Measurements from ENCODE around the gene TOM1L1. TPM values are rescaled to one million over a fixed set of nuclear protein-coding genes. Genes with fewer than 3 reads are reported as not detected.
A peak's percentile ranks its signal among the peaks of the same experiment; 100 is the strongest.

Gene TOM1L1
- total RNA-seq, 5 donors from 2014 or later (not counting 1 experiment from before 2014, with no cell fraction given) = 0.26 to 0.67 (median 0.49) TPM; not detected in 1

- peaks cover 0 to 17% (median 11%) of the 10 kb centered on the region in 3 donors for H3K4me1 Mint-ChIP-seq
- no peak for DNase-seq
- Histone ChIP-seq H3K4me1 (ENCODE audit: control insufficient read depth in 1 of 2, extremely low read depth in 1 of 2, insufficient read depth in 2 of 2, low read length in 2 of 2) (peaks cover 0 to 10% of the 10 kb centered on the region in 2 experiments), H3K36me3 (ENCODE audit: control insufficient read depth in 2 of 2, extremely low read depth in 1 of 2, insufficient read depth in 1 of 2, low read length in 1 of 2) (no peaks in the 10 kb centered on the region), H3K9me3 (no peaks in the 10 kb centered on the region), H3K27me3 (replicated peaks in 1 of 2; ENCODE audit: control insufficient read depth in 2 of 2, extremely low read depth in 1 of 2, insufficient read depth in 2 of 2, low read length in 1 of 2) (peaks cover 2 to 22% of the 10 kb centered on the region in 2 experiments), H3K27ac (ENCODE audit: low read length) (no peak overlapping the region), H3K4me3 (ENCODE audit: control insufficient read depth in 1 of 2, extremely low read depth in 1 of 2, low read length in 1 of 2) (no peak overlapping the region)
- no peaks in the 10 kb centered on the region for H3K36me3 Mint-ChIP-seq
- H3K4me3 Mint-ChIP-seq = no peak overlapping the region
- CTCF ChIA-PET = no interaction called here
- peak overlapping the region in 1 of 2 donors; percentile 37 for H3K27ac Mint-ChIP-seq
- 75% methylated on average over 3 of the region's 5 CpGs for WGBS (ENCODE audit: insufficient coverage)
- ATAC-seq (replicated peaks in 1 of 4) = no peak
- H3K9me3 Mint-ChIP-seq = no peaks in the 10 kb centered on the region
- peaks cover 22 to 37% of the 10 kb centered on the region in 2 donors for H3K27me3 Mint-ChIP-seq
- POLR2A ChIA-PET = no interaction called here
These were observed 2.0 kb downstream of the TOM1L1 start for GRCh38 chr17:54902611-54903010.

- peaks cover 2 to 22% of the 10 kb centered on the region in 2 experiments for H3K27me3 ChIP-seq (replicated peaks in 1 of 2; ENCODE audit: control insufficient read depth in 2 of 2, extremely low read depth in 1 of 2, insufficient read depth in 2 of 2, low read length in 1 of 2)
- Mint-ChIP-seq H3K27me3 (peaks cover 16 to 30% of the 10 kb centered on the region in 2 donors), H3K36me3 (no peaks in the 10 kb centered on the region), H3K4me1 (peaks cover 0 to 17% (median 11%) of the 10 kb centered on the region in 3 donors), H3K9me3 (no peaks in the 10 kb centered on the region), H3K27ac (no peak overlapping the region), H3K4me3 (no peak overlapping the region)
- no peaks in the 10 kb centered on the region for H3K36me3 ChIP-seq (ENCODE audit: control insufficient read depth in 2 of 2, extremely low read depth in 1 of 2, insufficient read depth in 1 of 2, low read length in 1 of 2)
- WGBS (ENCODE audit: insufficient coverage) = 100% methylated on average over 1 of the region's 1 CpG
- H3K4me3 ChIP-seq (ENCODE audit: control insufficient read depth in 1 of 2, extremely low read depth in 1 of 2, low read length in 1 of 2) = no peak overlapping the region
- CTCF ChIA-PET = interaction anchor here in 1 of 2 donors (0.8 kb wide), 1 partner anchor 9 kb away, joined by 4 read pairs; no protein-coding TSS in a partner anchor
- H3K9me3 ChIP-seq = no peaks in the 10 kb centered on the region
- ATAC-seq (replicated peaks in 1 of 4) = no peak
- POLR2A ChIA-PET = no interaction called here
- H3K4me1 ChIP-seq (ENCODE audit: control insufficient read depth in 1 of 2, extremely low read depth in 1 of 2, insufficient read depth in 2 of 2, low read length in 2 of 2) = peaks cover 0 to 10% of the 10 kb centered on the region in 2 experiments
- no peak overlapping the region for H3K27ac ChIP-seq (ENCODE audit: low read length)
- DNase-seq = no peak
These were observed 2.7 kb downstream of the TOM1L1 start for GRCh38 chr17:54903375-54903774.

DNA sequence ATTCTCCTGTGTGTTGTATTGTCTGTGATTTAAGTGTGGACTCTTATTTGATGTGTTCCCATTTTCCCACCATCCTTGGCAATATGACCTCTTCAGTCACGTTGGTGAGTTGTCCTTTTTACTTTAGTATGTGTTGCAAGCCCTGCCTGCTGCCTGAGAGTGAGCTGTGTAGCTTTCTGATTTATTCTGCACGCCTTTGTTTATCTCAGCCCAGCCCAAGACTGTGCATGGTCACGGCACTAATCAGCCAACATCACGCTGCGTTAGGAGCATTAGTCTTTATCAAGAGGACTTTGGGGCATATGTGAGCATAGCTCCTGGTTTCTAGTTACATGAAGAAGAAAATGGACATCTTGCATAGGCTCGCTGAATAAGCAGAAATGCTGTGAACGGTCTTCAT, 6.0 kb downstream of the TOM1L1 start:
- WGBS (ENCODE audit: insufficient coverage) = 98% methylated on average over 4 of the region's 7 CpGs
- H3K4me3 ChIP-seq (ENCODE audit: control insufficient read depth in 1 of 2, extremely low read depth in 1 of 2, low read length in 1 of 2) = no peak overlapping the region
- Mint-ChIP-seq H3K27ac (no peak overlapping the region), H3K9me3 (no peaks in the 10 kb centered on the region), H3K4me3 (no peak overlapping the region), H3K36me3 (no peaks in the 10 kb centered on the region), H3K27me3 (peaks cover 0 to 7% of the 10 kb centered on the region in 2 donors), H3K4me1 (no peaks in the 10 kb centered on the region)
- no peaks in the 10 kb centered on the region for H3K36me3 ChIP-seq (ENCODE audit: control insufficient read depth in 2 of 2, extremely low read depth in 1 of 2, insufficient read depth in 1 of 2, low read length in 1 of 2)
- POLR2A ChIA-PET = no interaction called here
- no peaks in the 10 kb centered on the region for H3K9me3 ChIP-seq
- DNase-seq (no peak), ATAC-seq (replicated peaks in 1 of 4) (no peak)
- CTCF ChIA-PET = no interaction called here
- no peak overlapping the region for H3K27ac ChIP-seq (ENCODE audit: low read length)
- no peaks in the 10 kb centered on the region for H3K4me1 ChIP-seq (ENCODE audit: control insufficient read depth in 1 of 2, extremely low read depth in 1 of 2, insufficient read depth in 2 of 2, low read length in 2 of 2)
- peaks cover 2 to 4% of the 10 kb centered on the region in 2 experiments for H3K27me3 ChIP-seq (replicated peaks in 1 of 2; ENCODE audit: control insufficient read depth in 2 of 2, extremely low read depth in 1 of 2, insufficient read depth in 2 of 2, low read length in 1 of 2)

- no peak overlapping the region for H3K4me3 Mint-ChIP-seq
These were observed 6.7 kb downstream of the TOM1L1 start for GRCh38 chr17:54907376-54907775.

GRCh38 chr17:54909766-54910165, 9.1 kb downstream of the TOM1L1 start:
- ATAC-seq (replicated peaks in 1 of 4) (no peak), DNase-seq (no peak)
- Histone ChIP-seq H3K27ac (ENCODE audit: low read length) (no peak overlapping the region), H3K9me3 (no peaks in the 10 kb centered on the region), H3K4me1 (ENCODE audit: control insufficient read depth in 1 of 2, extremely low read depth in 1 of 2, insufficient read depth in 2 of 2, low read length in 2 of 2) (no peaks in the 10 kb centered on the region), H3K27me3 (replicated peaks in 1 of 2; ENCODE audit: control insufficient read depth in 2 of 2, extremely low read depth in 1 of 2, insufficient read depth in 2 of 2, low read length in 1 of 2) (no peaks in the 10 kb centered on the region), H3K4me3 (ENCODE audit: control insufficient read depth in 1 of 2, extremely low read depth in 1 of 2, low read length in 1 of 2) (no peak overlapping the region), H3K36me3 (ENCODE audit: control insufficient read depth in 2 of 2, extremely low read depth in 1 of 2, insufficient read depth in 1 of 2, low read length in 1 of 2) (no peaks in the 10 kb centered on the region)
- Mint-ChIP-seq H3K36me3 (no peaks in the 10 kb centered on the region), H3K27ac (no peak overlapping the region), H3K27me3 (no peaks in the 10 kb centered on the region), H3K4me1 (no peaks in the 10 kb centered on the region), H3K4me3 (no peak overlapping the region), H3K9me3 (no peaks in the 10 kb centered on the region)
- WGBS (ENCODE audit: insufficient coverage) = 50% methylated on average over 1 of the region's 2 CpGs
- ChIA-PET CTCF (no interaction called here), POLR2A (no interaction called here)

More at GRCh38 chr17:54907376-54907775, 6.7 kb downstream of the TOM1L1 start:
- Histone ChIP-seq H3K4me1 (ENCODE audit: control insufficient read depth in 1 of 2, extremely low read depth in 1 of 2, insufficient read depth in 2 of 2, low read length in 2 of 2) (no peaks in the 10 kb centered on the region), H3K9me3 (no peaks in the 10 kb centered on the region), H3K27ac (ENCODE audit: low read length) (no peak overlapping the region), H3K27me3 (replicated peaks in 1 of 2; ENCODE audit: control insufficient read depth in 2 of 2, extremely low read depth in 1 of 2, insufficient read depth in 2 of 2, low read length in 1 of 2) (peaks cover 0 to 2% of the 10 kb centered on the region in 2 experiments), H3K36me3 (ENCODE audit: control insufficient read depth in 2 of 2, extremely low read depth in 1 of 2, insufficient read depth in 1 of 2, low read length in 1 of 2) (no peaks in the 10 kb centered on the region), H3K4me3 (ENCODE audit: control insufficient read depth in 1 of 2, extremely low read depth in 1 of 2, low read length in 1 of 2) (no peak overlapping the region)
- POLR2A ChIA-PET = no interaction called here
- no peaks in the 10 kb centered on the region for H3K36me3 Mint-ChIP-seq
- H3K4me1 Mint-ChIP-seq = no peaks in the 10 kb centered on the region
- H3K9me3 Mint-ChIP-seq = no peaks in the 10 kb centered on the region
- ATAC-seq (replicated peaks in 1 of 4) (no peak), DNase-seq (no peak)
- no peak overlapping the region for H3K27ac Mint-ChIP-seq
- CTCF ChIA-PET = no interaction called here
- H3K27me3 Mint-ChIP-seq = peaks cover 0 to 3% of the 10 kb centered on the region in 2 donors
- WGBS (ENCODE audit: insufficient coverage) = no CpG with 5 or more reads among the region's 5 CpGs

- H3K27ac ChIP-seq (ENCODE audit: low read length) = no peak overlapping the region
- H3K27ac Mint-ChIP-seq = no peak overlapping the region
- ChIA-PET POLR2A (no interaction called here), CTCF (no interaction called here)
- H3K9me3 Mint-ChIP-seq = peaks cover 0 to 16% (median 13%) of the 10 kb centered on the region in 3 donors
- no peaks in the 10 kb centered on the region for H3K36me3 Mint-ChIP-seq
- no CpG with 5 or more reads among the region's 2 CpGs for WGBS (ENCODE audit: insufficient coverage)
- H3K36me3 ChIP-seq (ENCODE audit: control insufficient read depth in 2 of 2, extremely low read depth in 1 of 2, insufficient read depth in 1 of 2, low read length in 1 of 2) = no peaks in the 10 kb centered on the region
- peaks cover 0 to 2% of the 10 kb centered on the region in 2 donors for H3K27me3 Mint-ChIP-seq
- no peak overlapping the region for H3K4me3 ChIP-seq (ENCODE audit: control insufficient read depth in 1 of 2, extremely low read depth in 1 of 2, low read length in 1 of 2)
- DNase-seq (no peak), ATAC-seq (replicated peaks in 1 of 4) (no peak)
- no peak overlapping the region for H3K4me3 Mint-ChIP-seq
- H3K9me3 ChIP-seq = no peaks in the 10 kb centered on the region
- no peaks in the 10 kb centered on the region for H3K4me1 Mint-ChIP-seq
- H3K4me1 ChIP-seq (ENCODE audit: control insufficient read depth in 1 of 2, extremely low read depth in 1 of 2, insufficient read depth in 2 of 2, low read length in 2 of 2) = no peaks in the 10 kb centered on the region
- peaks cover 0 to 2% of the 10 kb centered on the region in 2 experiments for H3K27me3 ChIP-seq (replicated peaks in 1 of 2; ENCODE audit: control insufficient read depth in 2 of 2, extremely low read depth in 1 of 2, insufficient read depth in 2 of 2, low read length in 1 of 2)
These were observed 16.1 kb downstream of the TOM1L1 start for GRCh38 chr17:54916721-54917120.

- no peaks in the 10 kb centered on the region for H3K36me3 Mint-ChIP-seq
- no peak for DNase-seq
- ChIA-PET CTCF (no interaction called here), POLR2A (interaction anchor here in 1 of 2 donors (0.6 kb wide), 1 partner anchor 495 kb away, joined by 3 read pairs; no protein-coding TSS in a partner anchor)
- Histone ChIP-seq H3K4me3 (ENCODE audit: control insufficient read depth in 1 of 2, extremely low read depth in 1 of 2, low read length in 1 of 2) (no peak overlapping the region), H3K4me1 (ENCODE audit: control insufficient read depth in 1 of 2, extremely low read depth in 1 of 2, insufficient read depth in 2 of 2, low read length in 2 of 2) (no peaks in the 10 kb centered on the region), H3K27ac (ENCODE audit: low read length) (no peak overlapping the region), H3K27me3 (replicated peaks in 1 of 2; ENCODE audit: control insufficient read depth in 2 of 2, extremely low read depth in 1 of 2, insufficient read depth in 2 of 2, low read length in 1 of 2) (peaks cover 0 to 2% of the 10 kb centered on the region in 2 experiments), H3K9me3 (no peaks in the 10 kb centered on the region), H3K36me3 (ENCODE audit: control insufficient read depth in 2 of 2, extremely low read depth in 1 of 2, insufficient read depth in 1 of 2, low read length in 1 of 2) (no peaks in the 10 kb centered on the region)
- H3K4me1 Mint-ChIP-seq = no peaks in the 10 kb centered on the region
- H3K27me3 Mint-ChIP-seq = peaks cover 0 to 2% of the 10 kb centered on the region in 2 donors
- no peak overlapping the region for H3K27ac Mint-ChIP-seq
- ATAC-seq (replicated peaks in 1 of 4) = no peak
- peaks cover 0 to 16% (median 13%) of the 10 kb centered on the region in 3 donors for H3K9me3 Mint-ChIP-seq
- H3K4me3 Mint-ChIP-seq = no peak overlapping the region
These were observed 18.8 kb downstream of the TOM1L1 start for GRCh38 chr17:54919425-54919824.

All from T-cell (primary cell).